Measurements from ENCODE around the gene ATRNL1.

The ATRNL1 gene

GRCh38 chr10:115046686-115047236, 46.4 kb upstream of the ATRNL1 start:
- H4K12ac ChIP-seq (ENCODE audit: low read depth, low read length): no peak overlapping the region
- H3K4ac ChIP-seq (ENCODE audit: low read depth, low read length): no peak overlapping the region
- H3K9me3 ChIP-seq (ENCODE audit: insufficient read depth, low read depth, low read length): no peaks in the 10 kb centered on the region
- H2BK120ac ChIP-seq (ENCODE audit: insufficient read depth, low read length, poor library complexity): no peak overlapping the region
- no CpG with 5 or more reads among the region's 1 CpG for WGBS (ENCODE audit: extremely low coverage, insufficient coverage, insufficient read length)
- H2BK5ac ChIP-seq (ENCODE audit: low read depth, low read length, poor library complexity): no peak overlapping the region
- H4K91ac ChIP-seq (ENCODE audit: low read depth, low read length): no peak overlapping the region
- no peaks in the 10 kb centered on the region for H3K36me3 ChIP-seq (ENCODE audit: control insufficient read depth in 1 of 2, insufficient read depth in 2 of 2, low read length in 2 of 2)
- H3K14ac ChIP-seq (ENCODE audit: low read length): no peak overlapping the region
- H3K4me3 ChIP-seq (ENCODE audit: low read depth, low read length): no peak overlapping the region
- no peak overlapping the region for H3K27ac ChIP-seq (ENCODE audit: low read depth, low read length)
- H3K79me2 ChIP-seq (ENCODE audit: control insufficient read depth, insufficient read depth, low read length, poor library complexity): no peaks in the 10 kb centered on the region
- no peak overlapping the region for H2BK12ac ChIP-seq (ENCODE audit: low read length)
- H3K27me3 ChIP-seq (ENCODE audit: insufficient read depth, low read length): no peaks in the 10 kb centered on the region
- no peak overlapping the region for H3K23ac ChIP-seq (ENCODE audit: low read length)
- H3K18ac ChIP-seq (ENCODE audit: low read length): no peak overlapping the region
- H2AFZ ChIP-seq (ENCODE audit: insufficient read depth, low read length, poor library complexity): no peak overlapping the region
- no peak overlapping the region for H3K9ac ChIP-seq (ENCODE audit: low read length)
- H3K79me1 ChIP-seq (ENCODE audit: low read length): no peaks in the 10 kb centered on the region
- no peak overlapping the region for H4K8ac ChIP-seq (ENCODE audit: low read depth, low read length)
- no peak for DNase-seq
- H3K4me1 ChIP-seq (ENCODE audit: control insufficient read depth in 1 of 2, insufficient read depth in 2 of 2, low read length in 2 of 2): peaks cover 0 to 6% of the 10 kb centered on the region in 2 experiments
- H2AK5ac ChIP-seq (ENCODE audit: low read length): no peak overlapping the region
- H3K4me2 ChIP-seq (ENCODE audit: low read length): no peak overlapping the region

GRCh38 chr10:115047705-115048104, 45.5 kb upstream of the ATRNL1 start:
- Histone ChIP-seq H3K36me3 (ENCODE audit: control insufficient read depth in 1 of 2, insufficient read depth in 2 of 2, low read length in 2 of 2) (no peaks in the 10 kb centered on the region), H4K12ac (ENCODE audit: low read depth, low read length) (no peak overlapping the region), H3K9ac (ENCODE audit: low read length) (no peak overlapping the region), H3K27ac (ENCODE audit: low read depth, low read length) (no peak overlapping the region), H3K4me1 (ENCODE audit: control insufficient read depth in 1 of 2, insufficient read depth in 2 of 2, low read length in 2 of 2) (peaks cover 0 to 6% of the 10 kb centered on the region in 2 experiments), H3K27me3 (ENCODE audit: insufficient read depth, low read length) (no peaks in the 10 kb centered on the region), H3K23ac (ENCODE audit: low read length) (no peak overlapping the region), H2AFZ (ENCODE audit: insufficient read depth, low read length, poor library complexity) (no peak overlapping the region), H3K9me3 (ENCODE audit: insufficient read depth, low read depth, low read length) (no peaks in the 10 kb centered on the region), H3K4me3 (ENCODE audit: low read depth, low read length) (no peak overlapping the region), H2BK5ac (ENCODE audit: low read depth, low read length, poor library complexity) (no peak overlapping the region), H3K14ac (ENCODE audit: low read length) (no peak overlapping the region), H2BK120ac (ENCODE audit: insufficient read depth, low read length, poor library complexity) (no peak overlapping the region), H3K79me1 (ENCODE audit: low read length) (no peaks in the 10 kb centered on the region), H2AK5ac (ENCODE audit: low read length) (no peak overlapping the region), H2BK12ac (ENCODE audit: low read length) (no peak overlapping the region), H4K91ac (ENCODE audit: low read depth, low read length) (no peak overlapping the region), H3K4me2 (ENCODE audit: low read length) (no peak overlapping the region), H3K18ac (ENCODE audit: low read length) (no peak overlapping the region), H4K8ac (ENCODE audit: low read depth, low read length) (no peak overlapping the region), H3K4ac (ENCODE audit: low read depth, low read length) (no peak overlapping the region), H3K79me2 (ENCODE audit: control insufficient read depth, insufficient read depth, low read length, poor library complexity) (no peaks in the 10 kb centered on the region)
- no peak for DNase-seq

GRCh38 chr10:115049318-115049717, 43.8 kb upstream of the ATRNL1 start:
- no peaks in the 10 kb centered on the region for H3K36me3 ChIP-seq (ENCODE audit: control insufficient read depth in 1 of 2, insufficient read depth in 2 of 2, low read length in 2 of 2)
- no peak overlapping the region for H3K4me2 ChIP-seq (ENCODE audit: low read length)
- no peak overlapping the region for H2BK5ac ChIP-seq (ENCODE audit: low read depth, low read length, poor library complexity)
- no peak overlapping the region for H2AK5ac ChIP-seq (ENCODE audit: low read length)
- no peak overlapping the region for H2BK12ac ChIP-seq (ENCODE audit: low read length)
- H2AFZ ChIP-seq (ENCODE audit: insufficient read depth, low read length, poor library complexity): no peak overlapping the region
- WGBS (ENCODE audit: extremely low coverage, insufficient coverage, insufficient read length): no CpG with 5 or more reads among the region's 6 CpGs
- H3K27ac ChIP-seq (ENCODE audit: low read depth, low read length): no peak overlapping the region
- H4K91ac ChIP-seq (ENCODE audit: low read depth, low read length): no peak overlapping the region
- H3K4ac ChIP-seq (ENCODE audit: low read depth, low read length): no peak overlapping the region
- no peak overlapping the region for H3K18ac ChIP-seq (ENCODE audit: low read length)
- no peak overlapping the region for H4K12ac ChIP-seq (ENCODE audit: low read depth, low read length)
- peaks cover 0 to 6% of the 10 kb centered on the region in 2 experiments for H3K4me1 ChIP-seq (ENCODE audit: control insufficient read depth in 1 of 2, insufficient read depth in 2 of 2, low read length in 2 of 2)
- no peak overlapping the region for H4K8ac ChIP-seq (ENCODE audit: low read depth, low read length)
- no peak overlapping the region for H3K14ac ChIP-seq (ENCODE audit: low read length)
- H3K9ac ChIP-seq (ENCODE audit: low read length): no peak overlapping the region
- no peaks in the 10 kb centered on the region for H3K9me3 ChIP-seq (ENCODE audit: insufficient read depth, low read depth, low read length)
- no peaks in the 10 kb centered on the region for H3K27me3 ChIP-seq (ENCODE audit: insufficient read depth, low read length)
- no peaks in the 10 kb centered on the region for H3K79me1 ChIP-seq (ENCODE audit: low read length)
- peak overlapping the region; percentile 11 for H2BK120ac ChIP-seq (ENCODE audit: insufficient read depth, low read length, poor library complexity)
- H3K4me3 ChIP-seq (ENCODE audit: low read depth, low read length): no peak overlapping the region
- H3K79me2 ChIP-seq (ENCODE audit: control insufficient read depth, insufficient read depth, low read length, poor library complexity): no peaks in the 10 kb centered on the region
- no peak overlapping the region for H3K23ac ChIP-seq (ENCODE audit: low read length)
- no peak for DNase-seq

- peak overlapping the region; percentile 37 for H3K27ac ChIP-seq (ENCODE audit: low read depth, low read length)
- no peak overlapping the region for H3K14ac ChIP-seq (ENCODE audit: low read length)
- H3K23ac ChIP-seq (ENCODE audit: low read length): no peak overlapping the region
- no peak overlapping the region for H3K4ac ChIP-seq (ENCODE audit: low read depth, low read length)
- no peak overlapping the region for H4K91ac ChIP-seq (ENCODE audit: low read depth, low read length)
- H4K8ac ChIP-seq (ENCODE audit: low read depth, low read length): no peak overlapping the region
- no peak overlapping the region for H2BK120ac ChIP-seq (ENCODE audit: insufficient read depth, low read length, poor library complexity)
- H3K9ac ChIP-seq (ENCODE audit: low read length): no peak overlapping the region
- H3K27me3 ChIP-seq (ENCODE audit: insufficient read depth, low read length): no peaks in the 10 kb centered on the region
- H3K9me3 ChIP-seq (ENCODE audit: insufficient read depth, low read depth, low read length): no peaks in the 10 kb centered on the region
- H4K12ac ChIP-seq (ENCODE audit: low read depth, low read length): no peak overlapping the region
- no peak overlapping the region for H3K4me2 ChIP-seq (ENCODE audit: low read length)
- H3K4me1 ChIP-seq (ENCODE audit: control insufficient read depth in 1 of 2, insufficient read depth in 2 of 2, low read length in 2 of 2): peaks cover 0 to 6% of the 10 kb centered on the region in 2 experiments
- H3K79me2 ChIP-seq (ENCODE audit: control insufficient read depth, insufficient read depth, low read length, poor library complexity): no peaks in the 10 kb centered on the region
- no peak overlapping the region for H2BK5ac ChIP-seq (ENCODE audit: low read depth, low read length, poor library complexity)
- peak in 1 of 2 donors; percentile 25 for DNase-seq
- no peaks in the 10 kb centered on the region for H3K36me3 ChIP-seq (ENCODE audit: control insufficient read depth in 1 of 2, insufficient read depth in 2 of 2, low read length in 2 of 2)
- H2AFZ ChIP-seq (ENCODE audit: insufficient read depth, low read length, poor library complexity): no peak overlapping the region
- no peak overlapping the region for H3K4me3 ChIP-seq (ENCODE audit: low read depth, low read length)
- no CpG with 5 or more reads among the region's 3 CpGs for whole genome bisulfite sequencing (ENCODE audit: extremely low coverage, insufficient coverage, insufficient read length)
- H2AK5ac ChIP-seq (ENCODE audit: low read length): no peak overlapping the region
- H2BK12ac ChIP-seq (ENCODE audit: low read length): no peak overlapping the region
- no peaks in the 10 kb centered on the region for H3K79me1 ChIP-seq (ENCODE audit: low read length)
- H3K18ac ChIP-seq (ENCODE audit: low read length): no peak overlapping the region
Measured at GRCh38 chr10:115049960-115050359, 43.2 kb upstream of the ATRNL1 start.

All from trophoblast cell (in vitro differentiated cells and primary cell).